MM.1S (cell line): ENCODE data around the gene DHRS12.

Source experiments
- DNase-seq: peaks from one replicate; pipeline ENCODE4 v3.0.0-alpha.2; 2015
- H2AFZ ChIP-seq: fragments of 300-600 bp; sonication (generic); 2 replicates; pipeline ENCODE4 v1.6.0; 2016; ENCODE audit warnings: antibody characterized with exemption, low read length
- H3F3A ChIP-seq: fragments of 300-600 bp; sonication (generic); 2 replicates; pipeline ENCODE4 v1.6.1; 2016; ENCODE audit warnings: mild to moderate bottlenecking, antibody characterized with exemption, low read length, moderate library complexity, mixed read lengths; ENCODE audit not compliant: insufficient read depth
- H3K27ac ChIP-seq: fragments of 300-600 bp; sonication (generic); 2 replicates; pipeline ENCODE4 v1.5.1; 2016; ENCODE audit warnings: mild to moderate bottlenecking, low read length
- H3K27me3 ChIP-seq: fragments of 300-600 bp; sonication (generic); replicated peaks from 2 replicates; pipeline ENCODE4 v1.6.0; 2016; ENCODE audit warnings: low read length; ENCODE audit not compliant: insufficient read depth
- H3K36me3 ChIP-seq: fragments of 300-600 bp; sonication (generic); replicated peaks from 2 replicates; pipeline ENCODE4 v1.6.1; 2016; ENCODE audit warnings: mild to moderate bottlenecking, low read length, mixed read lengths; ENCODE audit not compliant: insufficient read depth
- H3K4me1 ChIP-seq: fragments of 300-600 bp; sonication (generic); 2 replicates; pipeline ENCODE4 v1.6.1; 2016; ENCODE audit warnings: low read length, mixed read lengths
- H3K4me2 ChIP-seq: fragments of 300-600 bp; sonication (generic); 2 replicates; pipeline ENCODE4 v1.6.0; 2016; ENCODE audit warnings: low read depth, low read length
- H3K4me3 ChIP-seq: fragments of 300-600 bp; sonication (generic); 2 replicates; pipeline ENCODE4 v1.5.1; 2016; ENCODE audit warnings: low read length, mixed read lengths
- H3K79me2 ChIP-seq: fragments of 300-600 bp; sonication (generic); 2 replicates; pipeline ENCODE4 v1.6.1; 2016; ENCODE audit warnings: mixed run types, low read length, mixed read lengths
- H3K9ac ChIP-seq: fragments of 300-600 bp; sonication (generic); 2 replicates; pipeline ENCODE4 v1.6.1; 2016; ENCODE audit warnings: low read length, mixed read lengths
- H3K9me2 ChIP-seq: fragments of 300-600 bp; sonication (generic); replicated peaks from 2 replicates; pipeline ENCODE4 v1.6.1; 2016; ENCODE audit warnings: mild to moderate bottlenecking, low read length, mixed read lengths; ENCODE audit not compliant: insufficient read depth
- H3K9me3 ChIP-seq: fragments of 300-600 bp; sonication (generic); replicated peaks from 2 replicates; pipeline ENCODE4 v1.6.1; 2016; ENCODE audit warnings: mild to moderate bottlenecking, low read length, mixed read lengths; ENCODE audit not compliant: insufficient read depth
- H4K20me1 ChIP-seq: fragments of 300-600 bp; sonication (generic); 2 replicates; pipeline ENCODE4 v1.6.1; 2016; ENCODE audit warnings: mild to moderate bottlenecking, low read length, moderate library complexity, mixed read lengths; ENCODE audit not compliant: insufficient read depth
- EZH2 ChIP-seq: fragments of 300-600 bp; sonication (generic); optimal IDR thresholded peaks from 2 replicates; pipeline ENCODE3; 2017; ENCODE audit warnings: low read depth, mild to moderate bottlenecking, antibody characterized with exemption, low read length, mixed read lengths
- EZH2phosphoT487 ChIP-seq: fragments of 300-600 bp; sonication (generic); IDR thresholded peaks from 2 replicates; pipeline ENCODE4 v1.6.1; 2018; ENCODE audit warnings: antibody characterized with exemption, low read length
- TF ChIP-seq, protein P1 (sequence below): fragments of 300-600 bp; sonication (generic); IDR thresholded peaks from 2 replicates; pipeline ENCODE4 v1.5.1; 2016; ENCODE audit warnings: antibody characterized with exemption, low read length, mixed read lengths

DHRS12 gene

DNA sequence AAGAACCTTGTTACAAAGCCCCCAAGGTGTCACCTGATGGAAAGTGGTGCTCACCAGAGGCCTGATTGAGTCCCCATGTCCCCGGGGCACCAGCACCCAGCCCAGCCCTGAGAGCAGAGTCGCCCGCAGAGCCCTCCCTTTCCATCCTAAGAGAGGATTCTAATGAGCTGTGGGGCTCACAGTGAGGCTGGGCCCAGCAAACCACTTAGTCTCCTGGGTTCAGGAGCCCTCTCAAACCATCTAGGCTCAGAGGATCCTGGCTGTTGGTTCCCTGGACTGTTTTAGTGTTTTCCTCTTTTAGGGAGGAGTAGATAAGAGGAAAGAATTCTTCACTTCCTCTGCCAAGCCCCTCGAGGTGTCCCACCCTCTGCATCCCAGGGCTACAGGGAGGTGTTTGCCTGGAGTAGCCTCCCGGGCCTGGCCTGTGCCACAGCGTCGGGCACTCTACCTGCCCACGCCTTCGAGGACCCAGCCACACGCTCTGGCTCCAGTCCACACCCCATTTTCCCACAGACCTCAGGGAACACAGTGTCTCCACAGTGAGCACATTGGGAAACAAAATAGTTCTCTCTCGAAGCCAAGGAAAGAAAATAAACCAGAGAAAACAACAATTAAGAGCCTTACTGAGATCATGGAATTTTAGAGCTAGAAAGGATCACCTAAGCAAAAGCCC is 34.4 kb downstream of the DHRS12 start:
- Histone ChIP-seq H2AFZ (no peak overlapping the region), H3K9me3 (no peaks in the 10 kb centered on the region), H3K27me3 (no peaks in the 10 kb centered on the region), H3K27ac (no peak overlapping the region), H3F3A (peaks cover 7% of the 10 kb centered on the region), H3K4me2 (no peak overlapping the region), H3K9me2 (no peaks in the 10 kb centered on the region), H3K9ac (no peak overlapping the region), H3K4me1 (0 out of 2 replicates have a peak, but pooled peaks cover 8% of the 10 kb centered on the region), H3K4me3 (no peak overlapping the region), H3K36me3 (no peaks in the 10 kb centered on the region), H4K20me1 (no peaks in the 10 kb centered on the region), H3K79me2 (no peaks in the 10 kb centered on the region)
- TF ChIP-seq EZH2 (no peak), EZH2phosphoT487 (no peak)
- TF ChIP-seq, protein P1, sequence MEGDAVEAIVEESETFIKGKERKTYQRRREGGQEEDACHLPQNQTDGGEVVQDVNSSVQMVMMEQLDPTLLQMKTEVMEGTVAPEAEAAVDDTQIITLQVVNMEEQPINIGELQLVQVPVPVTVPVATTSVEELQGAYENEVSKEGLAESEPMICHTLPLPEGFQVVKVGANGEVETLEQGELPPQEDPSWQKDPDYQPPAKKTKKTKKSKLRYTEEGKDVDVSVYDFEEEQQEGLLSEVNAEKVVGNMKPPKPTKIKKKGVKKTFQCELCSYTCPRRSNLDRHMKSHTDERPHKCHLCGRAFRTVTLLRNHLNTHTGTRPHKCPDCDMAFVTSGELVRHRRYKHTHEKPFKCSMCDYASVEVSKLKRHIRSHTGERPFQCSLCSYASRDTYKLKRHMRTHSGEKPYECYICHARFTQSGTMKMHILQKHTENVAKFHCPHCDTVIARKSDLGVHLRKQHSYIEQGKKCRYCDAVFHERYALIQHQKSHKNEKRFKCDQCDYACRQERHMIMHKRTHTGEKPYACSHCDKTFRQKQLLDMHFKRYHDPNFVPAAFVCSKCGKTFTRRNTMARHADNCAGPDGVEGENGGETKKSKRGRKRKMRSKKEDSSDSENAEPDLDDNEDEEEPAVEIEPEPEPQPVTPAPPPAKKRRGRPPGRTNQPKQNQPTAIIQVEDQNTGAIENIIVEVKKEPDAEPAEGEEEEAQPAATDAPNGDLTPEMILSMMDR, result no peak
- no peak for DNase-seq

DNA sequence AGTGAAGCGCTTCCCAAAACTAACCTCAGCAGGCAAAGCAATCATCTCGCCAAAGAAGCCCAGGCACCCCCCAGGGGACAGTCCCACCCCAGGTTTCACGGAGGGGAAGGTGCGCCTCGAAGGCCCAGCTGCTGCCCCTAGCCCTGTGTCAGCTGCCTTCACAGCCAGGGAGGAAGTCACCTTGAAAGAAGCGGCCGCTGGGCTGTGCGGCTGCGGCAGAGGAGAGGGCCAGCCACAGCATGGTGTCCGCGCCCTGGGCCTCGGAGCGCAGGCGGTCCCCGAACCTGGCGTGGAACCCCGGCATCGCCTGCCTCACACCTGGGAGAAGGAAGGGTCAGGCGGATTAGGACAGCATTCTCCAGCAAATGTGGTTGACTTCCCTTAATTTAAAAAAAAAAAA is 35.0 kb downstream of the DHRS12 start:
- Histone ChIP-seq H3K36me3 (no peaks in the 10 kb centered on the region), H2AFZ (no peak overlapping the region), H4K20me1 (no peaks in the 10 kb centered on the region), H3F3A (peaks cover 9% of the 10 kb centered on the region), H3K4me2 (no peak overlapping the region), H3K9me3 (no peaks in the 10 kb centered on the region), H3K27ac (no peak overlapping the region), H3K79me2 (no peaks in the 10 kb centered on the region), H3K4me1 (peaks cover 11% of the 10 kb centered on the region; the same call in 1 of the 2 replicates), H3K27me3 (no peaks in the 10 kb centered on the region), H3K9ac (no peak overlapping the region), H3K9me2 (no peaks in the 10 kb centered on the region), H3K4me3 (no peak overlapping the region)
- TF ChIP-seq, protein P1, result no peak
- TF ChIP-seq EZH2phosphoT487, result no peak
- TF ChIP-seq EZH2, result no peak
- DNase-seq, result no peak

DNA sequence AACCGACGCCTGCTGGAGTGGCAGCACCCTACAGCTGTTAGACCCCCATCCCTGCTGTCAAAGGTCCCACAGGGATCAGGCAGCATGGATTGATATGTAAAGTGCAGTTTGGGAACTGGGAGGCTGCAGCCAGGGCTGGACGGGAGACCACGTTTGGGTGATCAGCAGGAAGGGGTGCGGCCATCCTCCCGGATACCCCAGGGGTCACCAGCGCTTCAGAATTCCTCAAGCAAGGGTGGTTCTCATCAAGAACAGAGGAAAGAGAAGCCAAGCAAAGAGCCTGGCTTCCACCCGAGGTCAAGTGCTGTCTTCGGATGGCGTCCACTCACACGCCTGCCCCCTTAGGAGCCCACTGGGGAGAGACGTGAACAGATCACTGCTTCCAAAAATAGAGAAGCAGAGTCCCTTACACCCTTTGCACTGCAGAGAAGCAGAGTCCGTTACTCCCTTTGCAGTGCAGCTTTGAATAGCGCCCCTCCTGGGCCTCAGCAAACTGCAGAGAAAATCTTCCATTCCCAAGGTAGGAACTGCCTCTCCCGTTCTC is 35.5 kb downstream of the DHRS12 start:
- Histone ChIP-seq H3K4me2 (no peak overlapping the region), H3K27ac (no peak overlapping the region), H3F3A (peaks cover 9% of the 10 kb centered on the region), H3K79me2 (no peaks in the 10 kb centered on the region), H3K4me3 (no peak overlapping the region), H3K9me2 (no peaks in the 10 kb centered on the region), H2AFZ (no peak overlapping the region), H3K9me3 (no peaks in the 10 kb centered on the region), H3K27me3 (no peaks in the 10 kb centered on the region), H3K36me3 (no peaks in the 10 kb centered on the region), H4K20me1 (no peaks in the 10 kb centered on the region), H3K4me1 (peaks cover 15% of the 10 kb centered on the region; the same call in 1 of the 2 replicates), H3K9ac (no peak overlapping the region)
- DNase-seq, result no peak
- TF ChIP-seq, protein P1, result no peak
- TF ChIP-seq EZH2phosphoT487 (no peak), EZH2 (no peak)
